HEK293 (cell line): Measurements from ENCODE around the gene IDI1.

Experiments used
- CTCF ChIP-seq: fragments of 450-650 bp; formaldehyde crosslinking; IDR thresholded peaks from 2 replicates; pipeline ENCODE4 v1.5.1; 2016; ENCODE audit warnings: missing biosample characterization, missing genetic modification characterization
- ZBTB7A ChIP-seq: fragments of 450-650 bp; formaldehyde crosslinking; IDR thresholded peaks from 2 replicates; pipeline ENCODE4 v1.5.1; 2016; ENCODE audit warnings: low read depth, missing biosample characterization, missing genetic modification characterization
- ZNF221 ChIP-seq: fragments of 450-650 bp; formaldehyde crosslinking; IDR thresholded peaks from 2 replicates; pipeline ENCODE4 v1.5.1; 2017; ENCODE audit warnings: missing biosample characterization, missing genetic modification characterization, borderline replicate concordance
- ZNF624 ChIP-seq: fragments of 450-650 bp; formaldehyde crosslinking; IDR thresholded peaks from 2 replicates; pipeline ENCODE4 v1.5.1; 2017; ENCODE audit warnings: missing biosample characterization, missing genetic modification characterization
- ZNF670 ChIP-seq: fragments of 450-650 bp; formaldehyde crosslinking; IDR thresholded peaks from 2 replicates; pipeline ENCODE4 v1.5.1; 2016; ENCODE audit warnings: missing biosample characterization, missing genetic modification characterization, low read depth
- ZSCAN30 ChIP-seq: fragments of 450-650 bp; IDR thresholded peaks from 2 replicates; pipeline ENCODE4 v1.5.1; 2018; ENCODE audit warnings: missing biosample characterization, mild to moderate bottlenecking, missing genetic modification characterization, moderate library complexity
- TF ChIP-seq, protein P1 (sequence below): fragments of 450-650 bp; IDR thresholded peaks from 2 replicates; pipeline ENCODE4 v1.5.1; 2018; ENCODE audit warnings: missing biosample characterization, missing genetic modification characterization
- TF ChIP-seq, protein P2 (sequence below): fragments of 450-650 bp; formaldehyde crosslinking; IDR thresholded peaks from 2 replicates; pipeline ENCODE4 v1.5.1; 2016; ENCODE audit warnings: missing biosample characterization, missing genetic modification characterization

DNA sequence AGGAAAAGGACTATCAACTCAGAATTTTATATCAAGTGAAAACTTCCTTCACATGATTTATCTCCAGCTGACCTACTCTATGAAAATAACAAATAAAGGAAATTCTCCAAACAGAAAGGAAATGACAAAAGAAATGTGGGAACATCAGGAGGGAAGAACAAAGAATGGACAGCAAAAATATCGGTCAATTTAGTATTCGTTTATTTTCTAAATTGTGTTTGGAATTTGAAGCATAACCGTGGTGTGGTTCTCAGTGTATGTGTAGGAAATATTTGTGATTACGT lies 16.0 kb upstream of the IDI1 start:
- TF ChIP-seq CTCF (tag by site-specific recombination) (no peak), ZSCAN30 (tag by site-specific recombination) (no peak), ZBTB7A (tag by site-specific recombination) (no peak), ZNF670 (tag by site-specific recombination) (no peak), ZNF624 (tag by site-specific recombination) (no peak), ZNF221 (tag by site-specific recombination) (no peak)
- TF ChIP-seq, protein P1, sequence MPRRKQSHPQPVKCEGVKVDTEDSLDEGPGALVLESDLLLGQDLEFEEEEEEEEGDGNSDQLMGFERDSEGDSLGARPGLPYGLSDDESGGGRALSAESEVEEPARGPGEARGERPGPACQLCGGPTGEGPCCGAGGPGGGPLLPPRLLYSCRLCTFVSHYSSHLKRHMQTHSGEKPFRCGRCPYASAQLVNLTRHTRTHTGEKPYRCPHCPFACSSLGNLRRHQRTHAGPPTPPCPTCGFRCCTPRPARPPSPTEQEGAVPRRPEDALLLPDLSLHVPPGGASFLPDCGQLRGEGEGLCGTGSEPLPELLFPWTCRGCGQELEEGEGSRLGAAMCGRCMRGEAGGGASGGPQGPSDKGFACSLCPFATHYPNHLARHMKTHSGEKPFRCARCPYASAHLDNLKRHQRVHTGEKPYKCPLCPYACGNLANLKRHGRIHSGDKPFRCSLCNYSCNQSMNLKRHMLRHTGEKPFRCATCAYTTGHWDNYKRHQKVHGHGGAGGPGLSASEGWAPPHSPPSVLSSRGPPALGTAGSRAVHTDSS = no peak
- TF ChIP-seq, protein P2, sequence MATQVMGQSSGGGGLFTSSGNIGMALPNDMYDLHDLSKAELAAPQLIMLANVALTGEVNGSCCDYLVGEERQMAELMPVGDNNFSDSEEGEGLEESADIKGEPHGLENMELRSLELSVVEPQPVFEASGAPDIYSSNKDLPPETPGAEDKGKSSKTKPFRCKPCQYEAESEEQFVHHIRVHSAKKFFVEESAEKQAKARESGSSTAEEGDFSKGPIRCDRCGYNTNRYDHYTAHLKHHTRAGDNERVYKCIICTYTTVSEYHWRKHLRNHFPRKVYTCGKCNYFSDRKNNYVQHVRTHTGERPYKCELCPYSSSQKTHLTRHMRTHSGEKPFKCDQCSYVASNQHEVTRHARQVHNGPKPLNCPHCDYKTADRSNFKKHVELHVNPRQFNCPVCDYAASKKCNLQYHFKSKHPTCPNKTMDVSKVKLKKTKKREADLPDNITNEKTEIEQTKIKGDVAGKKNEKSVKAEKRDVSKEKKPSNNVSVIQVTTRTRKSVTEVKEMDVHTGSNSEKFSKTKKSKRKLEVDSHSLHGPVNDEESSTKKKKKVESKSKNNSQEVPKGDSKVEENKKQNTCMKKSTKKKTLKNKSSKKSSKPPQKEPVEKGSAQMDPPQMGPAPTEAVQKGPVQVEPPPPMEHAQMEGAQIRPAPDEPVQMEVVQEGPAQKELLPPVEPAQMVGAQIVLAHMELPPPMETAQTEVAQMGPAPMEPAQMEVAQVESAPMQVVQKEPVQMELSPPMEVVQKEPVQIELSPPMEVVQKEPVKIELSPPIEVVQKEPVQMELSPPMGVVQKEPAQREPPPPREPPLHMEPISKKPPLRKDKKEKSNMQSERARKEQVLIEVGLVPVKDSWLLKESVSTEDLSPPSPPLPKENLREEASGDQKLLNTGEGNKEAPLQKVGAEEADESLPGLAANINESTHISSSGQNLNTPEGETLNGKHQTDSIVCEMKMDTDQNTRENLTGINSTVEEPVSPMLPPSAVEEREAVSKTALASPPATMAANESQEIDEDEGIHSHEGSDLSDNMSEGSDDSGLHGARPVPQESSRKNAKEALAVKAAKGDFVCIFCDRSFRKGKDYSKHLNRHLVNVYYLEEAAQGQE = no peak
